Mammary epithelial cell (primary cell): Measurements from ENCODE around the gene TDP2.

Source experiments
- CTCF ChIP-seq, 2 donors: IDR thresholded peaks in 1 of 2; conservative IDR thresholded peaks in 1 of 2; 2 replicates each; pipeline ENCODE4 v1.5.1; 2011 to 2012; ENCODE audit warnings: inconsistent platforms in 2 of 2, low read length in 2 of 2, mild to moderate bottlenecking in 2 of 2, control low read depth in 1 of 2, low read depth in 1 of 2; ENCODE audit not compliant: insufficient read depth in 1 of 2; ENCODE audit errors: extremely low read depth in 1 of 2
- EZH2 ChIP-seq: IDR thresholded peaks from 2 replicates; pipeline ENCODE4 v1.6.1; 2012; ENCODE audit warnings: low read length, inconsistent platforms, borderline replicate concordance

- TF ChIP-seq CTCF (conservative IDR thresholded peaks at IDR 0.05 in 1 of 2, IDR thresholded peaks at IDR 0.05 in 1 of 2; ENCODE audit: extremely low read depth in 1 of 2, insufficient read depth in 1 of 2, low read depth in 1 of 2, low read length in 2 of 2) = no peak
- no peak for TF ChIP-seq EZH2
Observed at GRCh38 chr6:24666097-24666640, 530 bp downstream of the TDP2 start.
